Heart right ventricle (tissue), 16 donors: ENCODE measurements around the gene KLHL25. TPM values are rescaled to one million over a fixed set of nuclear protein-coding genes. Genes with fewer than 3 reads are reported as not detected.

Experiments
- ATAC-seq, 8 donors: fragments of 200-7000 bp; cut with Tn5 transposase; one replicate each; pipeline ENCODE4 v1.9.1; 2020; ENCODE audit warnings: mild to moderate bottlenecking in 8 of 8, moderate library complexity in 8 of 8, moderate number of reproducible peaks in 1 of 8
- DNase-seq, 2 donors: peaks; one replicate each; pipeline ENCODE4 v3.0.0-alpha.2; 2020
- H3K27ac ChIP-seq, 10 donors: fragments of 200-600 bp; sonication (generic) in 2 of 10; one replicate each; pipeline versions ENCODE4 v1.5.0 to v1.8.0; 2020 to 2022; ENCODE audit warnings: mild to moderate bottlenecking in 3 of 10
- H3K27me3 ChIP-seq, 7 donors: fragments of 200-600 bp; one replicate each; pipeline ENCODE4 v1.8.0; 2021 to 2022; ENCODE audit warnings: mild to moderate bottlenecking in 2 of 7
- H3K36me3 ChIP-seq, 9 donors: fragments of 200-600 bp; sonication (generic) in 1 of 9; one replicate each; pipeline versions ENCODE4 v1.5.0 to v1.8.0; 2020 to 2022; ENCODE audit warnings: mild to moderate bottlenecking in 2 of 9
- H3K4me1 ChIP-seq, 9 donors: fragments of 200-600 bp; sonication (generic) in 1 of 9; one replicate each; pipeline versions ENCODE4 v1.5.0 to v1.8.0; 2020 to 2022; ENCODE audit warnings: mild to moderate bottlenecking in 4 of 9
- H3K4me3 ChIP-seq, 10 donors: fragments of 200-600 bp; sonication (generic) in 2 of 10; one replicate each; pipeline versions ENCODE4 v1.5.0 to v1.8.0; 2020 to 2022; ENCODE audit warnings: mild to moderate bottlenecking in 7 of 10, moderate library complexity in 2 of 10
- H3K9me3 ChIP-seq, 11 donors: fragments of 200-600 bp in 10 of 11; sonication (generic) in 2 of 11; one replicate each; pipeline versions ENCODE4 v1.5.0 to v1.8.0; 2013 to 2022; ENCODE audit warnings: mild to moderate bottlenecking in 2 of 11, control low read depth in 1 of 11, moderate library complexity in 1 of 11
- WGBS, 2 donors: extraction: QIAGEN DNeasy Blood & Tissue Kit; methylation state at CpG; one replicate each; pipeline ENCODE4 v1.1.7; 2013; ENCODE audit warnings: inconsistent platforms in 1 of 2; 5-methylcytosine and 5-hydroxymethylcytosine counted together
- intact Hi-C, 10 donors: fragments of 100-400 bp; cut with DNase I; formaldehyde crosslinking; loops; one replicate each; pipeline versions ENCODE4 v1.11.1 to v1.14.2; 2022
- polyA plus RNA-seq, 2 donors: library from polyadenylated mRNA; stranded (reverse); fragments of 200-250 nt; gene quantifications; one replicate each; pipeline ENCODE4 v1.2.3, GENCODE V29; 2013
- total RNA-seq, 10 donors: library from RNA; stranded (reverse); fragmentation: NEBNext Ultra II Directional in 3 of 10; extraction: Animal tissue kit (Norgen Biotek cat#: 25700) in 3 of 10; gene quantifications; one replicate each; pipeline versions ENCODE4 v1.2.1 to v1.2.4, GENCODE V29; 2021 to 2023
- TF ChIP-seq, protein P1 (sequence below), 9 donors: fragments of 200-600 bp; sonication (generic) in 2 of 9; IDR thresholded peaks; one replicate each; pipeline versions ENCODE4 v1.5.0 to v1.8.0; 2021 to 2022; ENCODE audit warnings: antibody characterized with exemption in 9 of 9, mild to moderate bottlenecking in 5 of 9, moderate library complexity in 1 of 9
- donor health status: Arrhythmogenic right ventricular cardiomyopathy.
- donor health status: ischemic (EF 13 %, LVEDD 7.1; RV severe dilation, severe dysfunction).
- donor health status: healthy with polysubstance abuse.
- donor health status: DM: no; HTN: yes; CAD: no.
- donor health status: DM: no; HTN: no; CAD: no.
- donor health status: ischemic (EF 25% LVEDD 6.9; RV normal size, moderate dysfunction).
- donor health status: ischemic (EF 25% LVEDD 5.7; RV mildly dilated, moderate dysfunction).
- donor health status: healthy.
- donor health status: DM: yes; HTN: yes; CAD: no.
- donor health status: Ischemic cardiomyopathy.
- donor health status: ischemic (EF 35%, LVEDD 5.7; RV mildly dilated, moderate dysfunction).
- donor health status: nonischemic (EF 11% LVEDD 7.7; RV severe dilation, severe dysfunction).
- donor health status: DM: yes; HTN: yes; CAD: no.
- donor health status: PGD.
- donor health status: ischemic (EF 29% LVEDD 5.4; RV normal size, mild dysfunction).
- donor health status: nonischemic (EF 23%, LVEDD 6.1; RV moderate dilation, normal function).

Gene KLHL25
- total and polyA plus RNA-seq, 12 donors, result 1.9 to 9.2 (median 3.2) TPM

DNA sequence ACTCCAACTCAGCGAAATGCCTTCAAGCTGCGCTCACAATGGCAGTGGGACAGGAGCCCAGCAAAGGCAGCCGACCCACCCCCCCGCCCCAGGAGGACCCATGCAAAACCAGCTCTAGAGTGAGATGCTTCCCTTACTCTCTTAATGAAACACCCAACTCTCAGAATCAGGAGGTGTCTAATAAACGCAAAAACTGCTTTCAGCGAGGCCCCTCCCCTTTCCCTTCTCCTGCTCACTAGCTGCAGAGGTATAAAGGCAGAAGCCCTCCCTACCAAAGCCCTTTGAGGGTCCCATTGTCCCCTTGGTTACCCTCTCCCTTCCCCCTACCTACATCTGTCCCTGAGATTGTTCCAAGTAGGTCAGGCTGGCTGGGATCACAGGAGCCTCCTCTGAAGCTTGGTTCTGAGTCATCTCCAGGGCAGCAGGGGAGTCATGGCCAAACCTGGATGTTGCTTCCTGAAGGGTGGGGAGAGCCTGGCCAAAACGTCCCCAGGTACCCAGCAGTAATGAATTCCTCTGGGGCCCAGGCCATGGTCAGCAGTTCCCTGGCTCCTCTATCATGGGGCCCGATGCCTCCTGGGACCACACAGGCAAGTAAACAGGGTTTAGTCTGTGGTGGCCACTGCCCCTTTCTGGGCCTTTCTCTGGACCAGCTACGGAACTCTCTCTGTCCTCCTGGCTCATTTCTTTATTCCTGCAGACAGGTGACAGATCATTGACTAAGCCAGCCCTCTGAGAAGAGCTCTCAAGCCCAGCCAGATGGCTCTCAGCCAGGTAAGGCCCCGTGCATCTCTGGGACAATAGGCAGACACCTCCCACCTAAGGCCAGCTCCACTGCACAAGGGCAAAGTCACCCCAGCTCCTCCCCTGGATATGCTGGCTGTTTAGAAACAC is 8.6 kb downstream of the KLHL25 start:
- intact Hi-C loops, result loop anchor here in 1 of 10 donors (5.0 kb wide), 1 partner anchor 34 kb away; no protein-coding TSS in a partner anchor
- Histone ChIP-seq H3K4me1 (peaks cover 9 to 32% (median 25%) of the 10 kb centered on the region in 9 donors), H3K27ac (peak overlapping the region in 9 of 10 donors; percentile 1 to 58 (median 43)), H3K27me3 (no peaks in the 10 kb centered on the region), H3K4me3 (peak overlapping the region in 1 of 10 donors; percentile 4), H3K9me3 (no peaks in the 10 kb centered on the region), H3K36me3 (no peaks in the 10 kb centered on the region)
- DNase-seq, result peak; percentile 40 to 52
- TF ChIP-seq, protein P1, sequence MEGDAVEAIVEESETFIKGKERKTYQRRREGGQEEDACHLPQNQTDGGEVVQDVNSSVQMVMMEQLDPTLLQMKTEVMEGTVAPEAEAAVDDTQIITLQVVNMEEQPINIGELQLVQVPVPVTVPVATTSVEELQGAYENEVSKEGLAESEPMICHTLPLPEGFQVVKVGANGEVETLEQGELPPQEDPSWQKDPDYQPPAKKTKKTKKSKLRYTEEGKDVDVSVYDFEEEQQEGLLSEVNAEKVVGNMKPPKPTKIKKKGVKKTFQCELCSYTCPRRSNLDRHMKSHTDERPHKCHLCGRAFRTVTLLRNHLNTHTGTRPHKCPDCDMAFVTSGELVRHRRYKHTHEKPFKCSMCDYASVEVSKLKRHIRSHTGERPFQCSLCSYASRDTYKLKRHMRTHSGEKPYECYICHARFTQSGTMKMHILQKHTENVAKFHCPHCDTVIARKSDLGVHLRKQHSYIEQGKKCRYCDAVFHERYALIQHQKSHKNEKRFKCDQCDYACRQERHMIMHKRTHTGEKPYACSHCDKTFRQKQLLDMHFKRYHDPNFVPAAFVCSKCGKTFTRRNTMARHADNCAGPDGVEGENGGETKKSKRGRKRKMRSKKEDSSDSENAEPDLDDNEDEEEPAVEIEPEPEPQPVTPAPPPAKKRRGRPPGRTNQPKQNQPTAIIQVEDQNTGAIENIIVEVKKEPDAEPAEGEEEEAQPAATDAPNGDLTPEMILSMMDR (IDR thresholded peaks at IDR 0.05), result no peak
- 30 to 34% methylated on average over 10 of the region's 10 CpGs for WGBS, 2 donors
- ATAC-seq, result peak; percentile 44 to 89 (median 76)

DNA sequence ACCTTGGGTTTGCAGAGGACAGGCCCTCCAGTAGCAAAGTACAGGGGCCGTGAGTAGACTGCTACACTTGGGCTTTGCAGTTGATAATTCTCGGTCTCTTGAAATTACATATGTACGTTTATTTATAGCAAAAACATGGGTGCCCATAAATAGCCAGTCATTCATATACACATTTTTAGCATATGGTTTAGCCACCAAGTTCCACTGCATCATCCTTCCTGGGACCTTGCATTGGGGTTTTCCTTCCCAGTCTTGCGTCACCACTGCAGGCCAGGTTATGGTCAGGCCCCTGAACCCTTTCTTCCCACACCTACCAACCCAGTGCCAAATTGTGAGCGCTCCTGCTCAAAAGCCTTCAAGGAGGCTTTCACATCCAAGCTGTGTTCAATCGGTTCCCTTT is 12.7 kb downstream of the KLHL25 start:
- 84 to 87% methylated on average over 6 of the region's 6 CpGs for WGBS, 2 donors
- TF ChIP-seq, protein P1 (IDR thresholded peaks at IDR 0.05), result no peak

DNA sequence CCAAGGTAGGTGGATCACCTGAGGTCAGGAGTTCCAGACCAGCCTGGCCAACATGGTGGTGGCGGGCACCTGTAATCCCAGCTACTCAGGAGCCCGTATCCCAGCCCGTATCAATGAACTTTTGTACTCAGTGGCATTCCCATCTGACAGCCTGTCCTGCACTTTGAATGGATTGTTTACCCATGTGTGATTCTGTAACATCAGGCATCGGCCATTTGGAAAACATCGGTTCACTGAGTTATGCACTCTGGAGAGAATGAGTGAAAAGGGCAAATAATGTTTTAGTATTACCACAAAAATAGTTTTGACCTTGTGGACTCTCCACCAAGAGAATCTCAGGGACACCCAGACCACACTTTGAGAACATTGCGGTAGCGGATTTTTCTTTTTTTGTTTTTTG is 13.6 kb downstream of the KLHL25 start:
- 79 to 84% methylated on average over 7 of the region's 7 CpGs for WGBS, 2 donors
- peaks cover 5 to 63% (median 43%) of the 10 kb centered on the region in 9 donors for H3K4me1 ChIP-seq
- TF ChIP-seq, protein P1 (IDR thresholded peaks at IDR 0.05), result no peak

More for the DNA sequence above, 12.7 kb downstream of the KLHL25 start:
- ATAC-seq (no peak), DNase-seq (no peak)
- Histone ChIP-seq H3K4me1 (peaks cover 12 to 70% (median 50%) of the 10 kb centered on the region in 9 donors), H3K27ac (no peak overlapping the region), H3K27me3 (no peaks in the 10 kb centered on the region), H3K36me3 (no peaks in the 10 kb centered on the region), H3K4me3 (no peak overlapping the region), H3K9me3 (no peaks in the 10 kb centered on the region)
- intact Hi-C loops, result loop anchor here in 1 of 10 donors (5.0 kb wide), 1 partner anchor 35 kb away; no protein-coding TSS in a partner anchor

DNA sequence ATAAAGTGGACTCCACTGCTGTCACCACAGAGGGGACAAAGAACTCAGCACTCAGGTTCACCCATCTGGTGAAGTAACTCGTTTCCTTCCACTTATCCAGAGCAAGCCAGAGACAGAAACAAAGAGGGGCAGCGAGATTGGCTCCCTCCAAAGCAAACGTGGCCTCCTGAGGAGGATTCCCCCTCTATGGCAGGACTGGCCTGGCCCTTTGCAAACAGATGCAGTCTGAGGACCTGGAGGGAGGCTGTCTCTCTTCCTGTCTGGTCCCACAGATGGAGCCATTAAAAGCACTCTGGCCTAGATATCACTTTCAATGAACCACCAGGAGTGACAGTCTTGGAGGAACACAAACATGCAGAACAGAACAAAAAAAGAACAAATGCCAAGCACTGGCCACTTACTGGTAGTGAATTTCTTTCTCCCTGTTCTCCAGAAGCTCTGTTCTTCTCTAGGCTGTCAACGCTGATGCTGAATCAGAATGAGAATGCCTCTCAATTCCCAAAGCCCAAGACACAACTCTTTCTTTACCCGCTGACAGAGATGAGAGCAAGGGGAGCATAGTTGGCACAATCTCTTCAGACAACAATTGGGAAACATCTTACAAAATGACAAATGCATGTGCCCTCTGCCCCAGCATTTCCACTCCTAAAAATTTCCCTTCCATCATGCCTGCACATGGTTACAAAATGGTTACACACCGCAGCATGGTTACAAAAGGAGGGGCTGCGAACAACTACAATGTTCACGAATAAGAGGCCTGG is 14.3 kb downstream of the KLHL25 start:
- H3K27me3 ChIP-seq, result no peaks in the 10 kb centered on the region
- WGBS, 2 donors, result 71 to 74% methylated on average over 8 of the region's 8 CpGs
- no peak for DNase-seq
- no peak overlapping the region for H3K4me3 ChIP-seq
- no peaks in the 10 kb centered on the region for H3K9me3 ChIP-seq
- no peaks in the 10 kb centered on the region for H3K36me3 ChIP-seq
- H3K27ac ChIP-seq, result no peak overlapping the region
- ATAC-seq, result no peak
- TF ChIP-seq, protein P1 (IDR thresholded peaks at IDR 0.05), result no peak
- H3K4me1 ChIP-seq, result peaks cover 3 to 56% (median 36%) of the 10 kb centered on the region in 9 donors
- intact Hi-C loops, result loop anchor here in 1 of 10 donors (5.0 kb wide), 1 partner anchor 33 kb away; no protein-coding TSS in a partner anchor

More for the DNA sequence above, 13.6 kb downstream of the KLHL25 start:
- Histone ChIP-seq H3K9me3 (no peaks in the 10 kb centered on the region), H3K4me3 (no peak overlapping the region), H3K27me3 (no peaks in the 10 kb centered on the region), H3K27ac (no peak overlapping the region), H3K36me3 (no peaks in the 10 kb centered on the region)
- DNase-seq (no peak), ATAC-seq (no peak)
- intact Hi-C loops, result loop anchor here in 1 of 10 donors (5.0 kb wide), 1 partner anchor 34 kb away; no protein-coding TSS in a partner anchor
